ENCODE measurements around the gene TLX1. TPM values are rescaled to one million over a fixed set of nuclear protein-coding genes. Genes with fewer than 3 reads are reported as not detected.

The TLX1 gene
- polyA plus RNA-seq, 2 of the 4 experiments (the other 2 are of a cell fraction), result 0.06 TPM; not detected in 1

DNA sequence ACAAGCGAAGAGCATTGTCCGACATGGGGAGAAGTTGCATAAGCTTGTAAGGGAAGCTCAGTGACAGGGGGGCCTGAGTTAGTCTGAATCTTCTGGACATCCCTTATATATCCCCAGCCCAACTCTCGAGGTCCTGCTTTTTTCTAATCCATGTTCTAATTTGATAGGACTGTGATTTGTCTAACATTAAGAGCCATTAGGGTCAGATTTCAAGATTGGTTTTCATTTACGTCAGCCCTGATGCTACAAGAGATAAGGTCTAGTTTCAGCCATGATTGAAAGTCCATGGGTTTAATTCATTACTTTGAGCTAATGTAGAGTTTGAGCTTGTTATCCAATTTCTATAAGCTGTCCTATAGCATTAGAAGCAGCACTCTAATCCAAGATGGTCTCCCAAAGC, 20.3 kb downstream of the TLX1 start:
- peaks cover 22% of the 10 kb centered on the region for H3K9me3 ChIP-seq
- POLR2A ChIA-PET, result no interaction called here
- no peak overlapping the region for H3K4me3 ChIP-seq
- CTCF ChIA-PET, result interaction anchor here (1.1 to 19.4 kb wide), 6 partner anchors 10 to 67 kb away, joined by 3 to 463 read pairs (median 8); no protein-coding TSS in a partner anchor
- H3K4me2 ChIP-seq, result no peak overlapping the region
- 56% methylated on average over 4 of the region's 4 CpGs for WGBS (ENCODE audit: missing lambda C conversion rate)
- no peak for TF ChIP-seq BHLHE40 (IDR thresholded peaks at IDR 0.05; ENCODE audit: low read depth, low read length)
- no peak for TF ChIP-seq EHF (CRISPR knock-in tag; IDR thresholded peaks at IDR 0.05)
- no peak for TF ChIP-seq HOXB5 (CRISPR knock-in tag; IDR thresholded peaks at IDR 0.05)
- TF ChIP-seq CBX8 (IDR thresholded peaks at IDR 0.05), result no peak
- TF ChIP-seq SREBF2 (IDR thresholded peaks at IDR 0.05), result no peak
- no peak for TF ChIP-seq CBX2 (IDR thresholded peaks at IDR 0.05; ENCODE audit: borderline replicate concordance, low read depth)
- TF ChIP-seq MAZ (IDR thresholded peaks at IDR 0.05; ENCODE audit: borderline replicate concordance, low read depth, low read length), result no peak
- TF ChIP-seq, protein P1, sequence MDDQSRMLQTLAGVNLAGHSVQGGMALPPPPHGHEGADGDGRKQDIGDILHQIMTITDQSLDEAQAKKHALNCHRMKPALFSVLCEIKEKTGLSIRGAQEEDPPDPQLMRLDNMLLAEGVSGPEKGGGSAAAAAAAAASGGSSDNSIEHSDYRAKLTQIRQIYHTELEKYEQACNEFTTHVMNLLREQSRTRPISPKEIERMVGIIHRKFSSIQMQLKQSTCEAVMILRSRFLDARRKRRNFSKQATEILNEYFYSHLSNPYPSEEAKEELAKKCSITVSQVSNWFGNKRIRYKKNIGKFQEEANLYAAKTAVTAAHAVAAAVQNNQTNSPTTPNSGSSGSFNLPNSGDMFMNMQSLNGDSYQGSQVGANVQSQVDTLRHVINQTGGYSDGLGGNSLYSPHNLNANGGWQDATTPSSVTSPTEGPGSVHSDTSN (IDR thresholded peaks at IDR 0.05), result no peak
- TF ChIP-seq FOXS1 (CRISPR knock-in tag; IDR thresholded peaks at IDR 0.05), result no peak
- TF ChIP-seq RFX5 (IDR thresholded peaks at IDR 0.05), result no peak
- TF ChIP-seq EHMT2 (IDR thresholded peaks at IDR 0.05; ENCODE audit: low read depth), result no peak
- TF ChIP-seq RCOR1 (IDR thresholded peaks at IDR 0.05; ENCODE audit: low read depth, low read length), result no peak
- no peak for TF ChIP-seq PHF8 (IDR thresholded peaks at IDR 0.05; ENCODE audit: borderline replicate concordance, low read depth)
- TF ChIP-seq, protein P2, sequence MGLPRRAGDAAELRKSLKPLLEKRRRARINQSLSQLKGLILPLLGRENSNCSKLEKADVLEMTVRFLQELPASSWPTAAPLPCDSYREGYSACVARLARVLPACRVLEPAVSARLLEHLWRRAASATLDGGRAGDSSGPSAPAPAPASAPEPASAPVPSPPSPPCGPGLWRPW (IDR thresholded peaks at IDR 0.05), result no peak
- TF ChIP-seq ZSCAN20 (CRISPR knock-in tag; IDR thresholded peaks at IDR 0.05), result no peak
- TF ChIP-seq MYC (IDR thresholded peaks at IDR 0.05; ENCODE audit: borderline replicate concordance, low read length), result no peak
- TF ChIP-seq, protein P3, sequence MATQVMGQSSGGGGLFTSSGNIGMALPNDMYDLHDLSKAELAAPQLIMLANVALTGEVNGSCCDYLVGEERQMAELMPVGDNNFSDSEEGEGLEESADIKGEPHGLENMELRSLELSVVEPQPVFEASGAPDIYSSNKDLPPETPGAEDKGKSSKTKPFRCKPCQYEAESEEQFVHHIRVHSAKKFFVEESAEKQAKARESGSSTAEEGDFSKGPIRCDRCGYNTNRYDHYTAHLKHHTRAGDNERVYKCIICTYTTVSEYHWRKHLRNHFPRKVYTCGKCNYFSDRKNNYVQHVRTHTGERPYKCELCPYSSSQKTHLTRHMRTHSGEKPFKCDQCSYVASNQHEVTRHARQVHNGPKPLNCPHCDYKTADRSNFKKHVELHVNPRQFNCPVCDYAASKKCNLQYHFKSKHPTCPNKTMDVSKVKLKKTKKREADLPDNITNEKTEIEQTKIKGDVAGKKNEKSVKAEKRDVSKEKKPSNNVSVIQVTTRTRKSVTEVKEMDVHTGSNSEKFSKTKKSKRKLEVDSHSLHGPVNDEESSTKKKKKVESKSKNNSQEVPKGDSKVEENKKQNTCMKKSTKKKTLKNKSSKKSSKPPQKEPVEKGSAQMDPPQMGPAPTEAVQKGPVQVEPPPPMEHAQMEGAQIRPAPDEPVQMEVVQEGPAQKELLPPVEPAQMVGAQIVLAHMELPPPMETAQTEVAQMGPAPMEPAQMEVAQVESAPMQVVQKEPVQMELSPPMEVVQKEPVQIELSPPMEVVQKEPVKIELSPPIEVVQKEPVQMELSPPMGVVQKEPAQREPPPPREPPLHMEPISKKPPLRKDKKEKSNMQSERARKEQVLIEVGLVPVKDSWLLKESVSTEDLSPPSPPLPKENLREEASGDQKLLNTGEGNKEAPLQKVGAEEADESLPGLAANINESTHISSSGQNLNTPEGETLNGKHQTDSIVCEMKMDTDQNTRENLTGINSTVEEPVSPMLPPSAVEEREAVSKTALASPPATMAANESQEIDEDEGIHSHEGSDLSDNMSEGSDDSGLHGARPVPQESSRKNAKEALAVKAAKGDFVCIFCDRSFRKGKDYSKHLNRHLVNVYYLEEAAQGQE (IDR thresholded peaks at IDR 0.05), result no peak
- TF ChIP-seq, protein P4, sequence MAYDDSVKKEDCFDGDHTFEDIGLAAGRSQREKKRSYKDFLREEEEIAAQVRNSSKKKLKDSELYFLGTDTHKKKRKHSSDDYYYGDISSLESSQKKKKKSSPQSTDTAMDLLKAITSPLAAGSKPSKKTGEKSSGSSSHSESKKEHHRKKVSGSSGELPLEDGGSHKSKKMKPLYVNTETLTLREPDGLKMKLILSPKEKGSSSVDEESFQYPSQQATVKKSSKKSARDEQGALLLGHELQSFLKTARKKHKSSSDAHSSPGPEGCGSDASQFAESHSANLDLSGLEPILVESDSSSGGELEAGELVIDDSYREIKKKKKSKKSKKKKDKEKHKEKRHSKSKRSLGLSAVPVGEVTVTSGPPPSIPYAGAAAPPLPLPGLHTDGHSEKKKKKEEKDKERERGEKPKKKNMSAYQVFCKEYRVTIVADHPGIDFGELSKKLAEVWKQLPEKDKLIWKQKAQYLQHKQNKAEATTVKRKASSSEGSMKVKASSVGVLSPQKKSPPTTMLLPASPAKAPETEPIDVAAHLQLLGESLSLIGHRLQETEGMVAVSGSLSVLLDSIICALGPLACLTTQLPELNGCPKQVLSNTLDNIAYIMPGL (CRISPR knock-in tag; IDR thresholded peaks at IDR 0.05; ENCODE audit: borderline replicate concordance), result no peak
- TF ChIP-seq JUN (IDR thresholded peaks at IDR 0.05), result no peak
- no peaks in the 10 kb centered on the region for H3K4me1 ChIP-seq
- no peak for FAIRE-seq
- ATAC-seq, result no peak
- H3K27ac ChIP-seq, result no peak overlapping the region
- no peak for DNase-seq (ENCODE audit: low read depth in 1 of 2, low spot score in 1 of 2)

DNA sequence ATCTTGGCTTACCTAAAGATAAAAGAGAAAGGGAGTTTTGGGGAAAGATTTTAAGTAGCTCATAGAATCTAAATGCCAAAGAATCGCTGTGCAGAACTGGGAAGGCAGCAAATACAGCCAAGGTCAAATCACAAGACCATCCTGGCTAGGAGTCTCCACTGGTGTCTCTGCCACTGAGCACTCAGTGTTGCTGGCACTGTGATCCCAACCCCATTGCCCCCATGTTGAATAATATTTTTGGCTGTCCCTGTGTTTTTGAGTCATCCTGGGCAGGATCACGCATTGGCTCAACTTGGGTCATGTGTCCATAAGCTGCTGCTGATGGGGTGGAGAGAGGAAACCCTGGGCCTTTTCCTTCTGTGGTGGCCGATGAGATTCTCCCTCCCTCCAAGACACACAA, 21.2 kb downstream of the TLX1 start:
- CTCF ChIA-PET, result interaction anchor here (0.7 to 19.4 kb wide), 9 partner anchors 9 to 101 kb away, joined by 3 to 463 read pairs (median 4); no protein-coding TSS in a partner anchor
- ATAC-seq, result no peak
- no peak for FAIRE-seq
- Histone ChIP-seq H3K9me3 (peaks cover 22% of the 10 kb centered on the region), H3K4me1 (no peaks in the 10 kb centered on the region), H3K27ac (no peak overlapping the region), H3K4me2 (no peak overlapping the region), H3K4me3 (no peak overlapping the region)
- POLR2A ChIA-PET, result no interaction called here
- 47% methylated on average over 3 of the region's 3 CpGs for WGBS (ENCODE audit: missing lambda C conversion rate)
- TF ChIP-seq CBX2 (IDR thresholded peaks at IDR 0.05; ENCODE audit: borderline replicate concordance, low read depth) (no peak), FOXS1 (CRISPR knock-in tag; IDR thresholded peaks at IDR 0.05) (no peak), GATA3 (IDR thresholded peaks at IDR 0.05; ENCODE audit: borderline replicate concordance) (no peak), NPAS2 (CRISPR knock-in tag; IDR thresholded peaks at IDR 0.05; ENCODE audit: borderline replicate concordance) (no peak), ESRRA (IDR thresholded peaks at IDR 0.05; ENCODE audit: borderline replicate concordance, low read length) (no peak), CEBPB (IDR thresholded peaks at IDR 0.05) (no peak), ZSCAN20 (CRISPR knock-in tag; IDR thresholded peaks at IDR 0.05) (no peak), RFX5 (IDR thresholded peaks at IDR 0.05) (no peak), RNF2 (IDR thresholded peaks at IDR 0.05; ENCODE audit: borderline replicate concordance, low read depth) (no peak), HEYL (CRISPR knock-in tag; IDR thresholded peaks at IDR 0.05) (no peak), CHD4 (IDR thresholded peaks at IDR 0.05; ENCODE audit: borderline replicate concordance) (no peak)
- TF ChIP-seq, protein P5, sequence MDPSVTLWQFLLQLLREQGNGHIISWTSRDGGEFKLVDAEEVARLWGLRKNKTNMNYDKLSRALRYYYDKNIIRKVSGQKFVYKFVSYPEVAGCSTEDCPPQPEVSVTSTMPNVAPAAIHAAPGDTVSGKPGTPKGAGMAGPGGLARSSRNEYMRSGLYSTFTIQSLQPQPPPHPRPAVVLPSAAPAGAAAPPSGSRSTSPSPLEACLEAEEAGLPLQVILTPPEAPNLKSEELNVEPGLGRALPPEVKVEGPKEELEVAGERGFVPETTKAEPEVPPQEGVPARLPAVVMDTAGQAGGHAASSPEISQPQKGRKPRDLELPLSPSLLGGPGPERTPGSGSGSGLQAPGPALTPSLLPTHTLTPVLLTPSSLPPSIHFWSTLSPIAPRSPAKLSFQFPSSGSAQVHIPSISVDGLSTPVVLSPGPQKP (IDR thresholded peaks at IDR 0.05; ENCODE audit: low read depth, low read length), result no peak
- TF ChIP-seq, protein P6, sequence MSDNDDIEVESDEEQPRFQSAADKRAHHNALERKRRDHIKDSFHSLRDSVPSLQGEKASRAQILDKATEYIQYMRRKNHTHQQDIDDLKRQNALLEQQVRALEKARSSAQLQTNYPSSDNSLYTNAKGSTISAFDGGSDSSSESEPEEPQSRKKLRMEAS (IDR thresholded peaks at IDR 0.05), result no peak
- TF ChIP-seq, protein P4 (CRISPR knock-in tag; IDR thresholded peaks at IDR 0.05; ENCODE audit: borderline replicate concordance), result no peak
- DNase-seq (ENCODE audit: low read depth in 1 of 2, low spot score in 1 of 2), result no peak

All from A549 (cell line).